ENCODE measurements around the gene TINCR. TPM values are rescaled to one million over a fixed set of nuclear protein-coding genes. Genes with fewer than 3 reads are reported as not detected.

Gene TINCR
- total and polyA plus RNA-seq, 2 of the 13 experiments (the other 11 are each of a cell fraction or from before 2014, with no cell fraction given) = 0.17 to 0.33 TPM

DNA sequence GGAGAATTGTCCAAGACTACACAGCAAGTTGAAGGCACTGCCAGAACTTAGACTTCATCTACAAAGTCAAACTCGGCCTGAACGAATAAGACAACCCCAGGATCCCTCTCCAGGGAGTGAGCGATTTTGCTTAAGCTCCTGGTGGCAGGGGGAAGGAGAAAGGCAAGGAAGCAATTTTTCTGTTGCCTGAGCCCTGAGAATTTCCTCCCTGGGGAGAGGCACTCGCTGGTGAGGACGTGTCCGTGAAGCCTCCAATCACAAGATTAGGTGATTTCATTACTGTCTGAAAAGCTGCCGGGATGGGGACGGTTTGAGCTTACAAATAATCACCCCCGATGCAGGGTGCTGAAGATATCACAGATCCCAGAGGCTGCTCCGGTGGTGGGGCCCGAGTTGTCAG is 45.6 kb downstream of the TINCR start:
- in situ Hi-C loops (cut with HindIII; ENCODE audit: extremely low pct_ligation_motif_present, low pct_unique_long_range_greater_than_20kb) (no loop called here), intact Hi-C loops (cut with micrococcal nuclease; ENCODE audit: unreplicated experiment) (no loop called here)
- Histone ChIP-seq H3K4me2 (ENCODE audit: low read depth, low read length) (no peak overlapping the region), H3K4me1 (ENCODE audit: insufficient read depth, low read length) (no peaks in the 10 kb centered on the region), H3K9ac (ENCODE audit: insufficient read depth, low read depth, low read length) (no peak overlapping the region), H3K4me3 (replicated peaks in 1 of 3; ENCODE audit: insufficient read depth in 1 of 3, low read depth in 2 of 3, low read length in 3 of 3) (no peak overlapping the region), H4K20me1 (ENCODE audit: insufficient read depth, low read length) (no peaks in the 10 kb centered on the region), H3K36me3 (replicated peaks in 1 of 2; ENCODE audit: control insufficient read depth in 1 of 2, insufficient read depth in 2 of 2, low read length in 2 of 2) (no peaks in the 10 kb centered on the region), H3K27me3 (ENCODE audit: control insufficient read depth in 1 of 2, insufficient read depth in 2 of 2, low read length in 2 of 2) (no peaks in the 10 kb centered on the region), H3K9me3 (ENCODE audit: low read length) (peaks cover 4% of the 10 kb centered on the region; the same call in 1 of the 2 replicates), H3K79me2 (ENCODE audit: insufficient read depth, low read length) (no peaks in the 10 kb centered on the region), H3K27ac (ENCODE audit: extremely low read length, insufficient read depth, low read length) (no peak overlapping the region), H2AFZ (ENCODE audit: low read length) (no peak overlapping the region)
- no peak for ATAC-seq
- DNase-seq (ENCODE audit: low spot score) = no peak
- POLR2A ChIA-PET = no interaction called here
- BruUV-seq (replicated peaks) = no TSS peak
- CTCF ChIA-PET (ENCODE audit: low intra/inter-chr PET ratio, low total read pairs) = no interaction called here
- TF ChIP-seq ZKSCAN1 (IDR thresholded peaks at IDR 0.05; ENCODE audit: low read length) (no peak), ZNF44 (CRISPR knock-in tag; IDR thresholded peaks at IDR 0.05) (no peak), ZNF296 (CRISPR knock-in tag; conservative IDR thresholded peaks at IDR 0.05) (no peak), PCBP1 (IDR thresholded peaks at IDR 0.05; ENCODE audit: borderline replicate concordance, low read depth, low read length) (no peak), ZNF781 (CRISPR knock-in tag; IDR thresholded peaks at IDR 0.05; ENCODE audit: borderline replicate concordance, not compliant biosample characterization) (no peak), ZNF563 (CRISPR knock-in tag; IDR thresholded peaks at IDR 0.05) (no peak), ZBTB1 (CRISPR knock-in tag; IDR thresholded peaks at IDR 0.05; ENCODE audit: borderline replicate concordance) (no peak), ZNF879 (CRISPR knock-in tag; IDR thresholded peaks at IDR 0.05) (no peak), FLYWCH1 (CRISPR knock-in tag; IDR thresholded peaks at IDR 0.05) (no peak)
- TF ChIP-seq, protein P1, sequence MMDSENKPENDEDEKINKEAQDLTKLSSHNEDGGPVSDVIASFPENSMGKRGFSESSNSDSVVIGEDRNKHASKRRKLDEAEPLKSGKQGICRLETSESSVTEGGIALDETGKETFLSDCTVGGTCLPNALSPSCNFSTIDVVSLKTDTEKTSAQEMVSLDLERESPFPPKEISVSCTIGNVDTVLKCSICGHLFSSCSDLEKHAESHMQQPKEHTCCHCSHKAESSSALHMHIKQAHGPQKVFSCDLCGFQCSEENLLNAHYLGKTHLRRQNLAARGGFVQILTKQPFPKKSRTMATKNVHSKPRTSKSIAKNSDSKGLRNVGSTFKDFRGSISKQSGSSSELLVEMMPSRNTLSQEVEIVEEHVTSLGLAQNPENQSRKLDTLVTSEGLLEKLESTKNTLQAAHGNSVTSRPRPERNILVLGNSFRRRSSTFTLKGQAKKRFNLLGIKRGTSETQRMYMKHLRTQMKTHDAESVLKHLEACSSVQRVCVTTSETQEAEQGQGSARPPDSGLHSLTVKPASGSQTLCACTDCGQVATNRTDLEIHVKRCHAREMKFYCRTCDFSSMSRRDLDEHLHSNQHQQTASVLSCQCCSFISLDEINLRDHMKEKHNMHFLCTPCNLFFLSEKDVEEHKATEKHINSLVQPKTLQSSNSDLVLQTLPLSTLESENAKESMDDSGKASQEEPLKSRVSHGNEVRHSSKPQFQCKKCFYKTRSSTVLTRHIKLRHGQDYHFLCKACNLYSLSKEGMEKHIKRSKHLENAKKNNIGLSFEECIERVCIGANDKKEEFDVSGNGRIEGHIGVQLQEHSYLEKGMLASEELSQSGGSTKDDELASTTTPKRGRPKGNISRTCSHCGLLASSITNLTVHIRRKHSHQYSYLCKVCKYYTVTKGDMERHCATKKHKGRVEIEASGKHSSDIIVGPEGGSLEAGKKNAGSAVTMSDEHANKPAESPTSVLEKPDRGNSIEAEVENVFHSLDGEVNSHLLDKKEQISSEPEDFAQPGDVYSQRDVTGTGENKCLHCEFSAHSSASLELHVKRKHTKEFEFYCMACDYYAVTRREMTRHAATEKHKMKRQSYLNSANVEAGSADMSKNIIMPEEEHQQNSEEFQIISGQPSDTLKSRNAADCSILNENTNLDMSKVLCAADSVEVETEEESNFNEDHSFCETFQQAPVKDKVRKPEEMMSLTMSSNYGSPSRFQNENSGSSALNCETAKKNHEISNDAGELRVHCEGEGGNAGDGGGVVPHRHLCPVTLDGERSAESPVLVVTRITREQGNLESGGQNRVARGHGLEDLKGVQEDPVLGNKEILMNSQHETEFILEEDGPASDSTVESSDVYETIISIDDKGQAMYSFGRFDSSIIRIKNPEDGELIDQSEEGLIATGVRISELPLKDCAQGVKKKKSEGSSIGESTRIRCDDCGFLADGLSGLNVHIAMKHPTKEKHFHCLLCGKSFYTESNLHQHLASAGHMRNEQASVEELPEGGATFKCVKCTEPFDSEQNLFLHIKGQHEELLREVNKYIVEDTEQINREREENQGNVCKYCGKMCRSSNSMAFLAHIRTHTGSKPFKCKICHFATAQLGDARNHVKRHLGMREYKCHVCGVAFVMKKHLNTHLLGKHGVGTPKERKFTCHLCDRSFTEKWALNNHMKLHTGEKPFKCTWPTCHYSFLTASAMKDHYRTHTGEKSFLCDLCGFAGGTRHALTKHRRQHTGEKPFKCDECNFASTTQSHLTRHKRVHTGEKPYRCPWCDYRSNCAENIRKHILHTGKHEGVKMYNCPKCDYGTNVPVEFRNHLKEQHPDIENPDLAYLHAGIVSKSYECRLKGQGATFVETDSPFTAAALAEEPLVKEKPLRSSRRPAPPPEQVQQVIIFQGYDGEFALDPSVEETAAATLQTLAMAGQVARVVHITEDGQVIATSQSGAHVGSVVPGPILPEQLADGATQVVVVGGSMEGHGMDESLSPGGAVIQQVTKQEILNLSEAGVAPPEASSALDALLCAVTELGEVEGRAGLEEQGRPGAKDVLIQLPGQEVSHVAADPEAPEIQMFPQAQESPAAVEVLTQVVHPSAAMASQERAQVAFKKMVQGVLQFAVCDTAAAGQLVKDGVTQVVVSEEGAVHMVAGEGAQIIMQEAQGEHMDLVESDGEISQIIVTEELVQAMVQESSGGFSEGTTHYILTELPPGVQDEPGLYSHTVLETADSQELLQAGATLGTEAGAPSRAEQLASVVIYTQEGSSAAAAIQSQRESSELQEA (CRISPR knock-in tag; IDR thresholded peaks at IDR 0.05; ENCODE audit: not compliant biosample characterization) = no peak
- TF ChIP-seq, protein P2, sequence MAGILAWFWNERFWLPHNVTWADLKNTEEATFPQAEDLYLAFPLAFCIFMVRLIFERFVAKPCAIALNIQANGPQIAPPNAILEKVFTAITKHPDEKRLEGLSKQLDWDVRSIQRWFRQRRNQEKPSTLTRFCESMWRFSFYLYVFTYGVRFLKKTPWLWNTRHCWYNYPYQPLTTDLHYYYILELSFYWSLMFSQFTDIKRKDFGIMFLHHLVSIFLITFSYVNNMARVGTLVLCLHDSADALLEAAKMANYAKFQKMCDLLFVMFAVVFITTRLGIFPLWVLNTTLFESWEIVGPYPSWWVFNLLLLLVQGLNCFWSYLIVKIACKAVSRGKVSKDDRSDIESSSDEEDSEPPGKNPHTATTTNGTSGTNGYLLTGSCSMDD (CRISPR knock-in tag; IDR thresholded peaks at IDR 0.05) = no peak
- TF ChIP-seq, protein P3, sequence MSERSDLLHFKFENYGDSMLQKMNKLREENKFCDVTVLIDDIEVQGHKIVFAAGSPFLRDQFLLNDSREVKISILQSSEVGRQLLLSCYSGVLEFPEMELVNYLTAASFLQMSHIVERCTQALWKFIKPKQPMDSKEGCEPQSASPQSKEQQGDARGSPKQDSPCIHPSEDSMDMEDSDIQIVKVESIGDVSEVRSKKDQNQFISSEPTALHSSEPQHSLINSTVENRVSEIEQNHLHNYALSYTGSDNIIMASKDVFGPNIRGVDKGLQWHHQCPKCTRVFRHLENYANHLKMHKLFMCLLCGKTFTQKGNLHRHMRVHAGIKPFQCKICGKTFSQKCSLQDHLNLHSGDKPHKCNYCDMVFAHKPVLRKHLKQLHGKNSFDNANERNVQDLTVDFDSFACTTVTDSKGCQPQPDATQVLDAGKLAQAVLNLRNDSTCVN (CRISPR knock-in tag; IDR thresholded peaks at IDR 0.05; ENCODE audit: borderline replicate concordance) = no peak
- TF ChIP-seq, protein P4, sequence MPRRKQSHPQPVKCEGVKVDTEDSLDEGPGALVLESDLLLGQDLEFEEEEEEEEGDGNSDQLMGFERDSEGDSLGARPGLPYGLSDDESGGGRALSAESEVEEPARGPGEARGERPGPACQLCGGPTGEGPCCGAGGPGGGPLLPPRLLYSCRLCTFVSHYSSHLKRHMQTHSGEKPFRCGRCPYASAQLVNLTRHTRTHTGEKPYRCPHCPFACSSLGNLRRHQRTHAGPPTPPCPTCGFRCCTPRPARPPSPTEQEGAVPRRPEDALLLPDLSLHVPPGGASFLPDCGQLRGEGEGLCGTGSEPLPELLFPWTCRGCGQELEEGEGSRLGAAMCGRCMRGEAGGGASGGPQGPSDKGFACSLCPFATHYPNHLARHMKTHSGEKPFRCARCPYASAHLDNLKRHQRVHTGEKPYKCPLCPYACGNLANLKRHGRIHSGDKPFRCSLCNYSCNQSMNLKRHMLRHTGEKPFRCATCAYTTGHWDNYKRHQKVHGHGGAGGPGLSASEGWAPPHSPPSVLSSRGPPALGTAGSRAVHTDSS (CRISPR knock-in tag; conservative IDR thresholded peaks at IDR 0.05) = no peak
- no peak for FAIRE-seq
- WGBS (ENCODE audit: low lambda C conversion rate) = 38% methylated on average over 11 of the region's 11 CpGs

Measured in HepG2 (cell line).